ENCODE measurements around the gene PAH.

PAH gene

GRCh38 chr12:102799229-102799628, 117.8 kb downstream of the PAH start:
- in situ Hi-C loops (cut with HindIII; ENCODE audit: low pct_ligation_motif_present, low pct_unique_long_range_greater_than_20kb, low sequenced_read_pairs): loop anchor here (25.0 kb wide), 1 partner anchor 862 kb away; no protein-coding TSS in a partner anchor
- no peak for DNase-seq

GRCh38 chr12:102797528-102797927, 119.5 kb downstream of the PAH start:
- in situ Hi-C loops (cut with HindIII; ENCODE audit: low pct_ligation_motif_present, low pct_unique_long_range_greater_than_20kb, low sequenced_read_pairs): loop anchor here (25.0 kb wide), 1 partner anchor 860 kb away; no protein-coding TSS in a partner anchor
- DNase-seq: no peak

- no peak for DNase-seq
- in situ Hi-C loops (cut with HindIII; ENCODE audit: low pct_ligation_motif_present, low pct_unique_long_range_greater_than_20kb, low sequenced_read_pairs): loop anchor here (25.0 kb wide), 1 partner anchor 857 kb away; no protein-coding TSS in a partner anchor
Observed at GRCh38 chr12:102793921-102794320, 123.1 kb downstream of the PAH start.
